Osteocyte (in vitro differentiated cells): ENCODE data around the gene KLK14. TPM values are rescaled to one million over a fixed set of nuclear protein-coding genes. Genes with fewer than 3 reads are reported as not detected.

Experiments
- DNase-seq: peaks from one replicate; pipeline ENCODE4 v3.0.0; 2021; ENCODE audit warnings: mixed read lengths; ENCODE audit not compliant: unreplicated experiment; ENCODE audit errors: extremely low spot score
- H3K27ac Mint-ChIP-seq: one replicate; pipeline ENCODE4 v1.8.0; 2021; ENCODE audit warnings: mild to moderate bottlenecking, mixed read lengths; ENCODE audit not compliant: unreplicated experiment
- H3K27me3 Mint-ChIP-seq: one replicate; pipeline ENCODE4 v1.8.0; 2021; ENCODE audit warnings: mixed read lengths; ENCODE audit not compliant: unreplicated experiment
- H3K36me3 Mint-ChIP-seq: one replicate; pipeline ENCODE4 v1.8.0; 2021; ENCODE audit warnings: mixed read lengths; ENCODE audit not compliant: unreplicated experiment
- H3K4me1 Mint-ChIP-seq: one replicate; pipeline ENCODE4 v1.8.0; 2021; ENCODE audit warnings: mixed read lengths; ENCODE audit not compliant: unreplicated experiment
- H3K4me3 Mint-ChIP-seq: one replicate; pipeline ENCODE4 v1.8.0; 2021; ENCODE audit warnings: mild to moderate bottlenecking, moderate library complexity, mixed read lengths; ENCODE audit not compliant: unreplicated experiment
- H3K9me3 Mint-ChIP-seq: one replicate; pipeline ENCODE4 v1.8.0; 2021; ENCODE audit warnings: mixed read lengths; ENCODE audit not compliant: unreplicated experiment
- CTCF ChIP-seq: fragments of 200-600 bp; sonication (generic); IDR thresholded peaks from 2 replicates; pipeline ENCODE4 v1.5.0; 2021; ENCODE audit warnings: antibody characterized with exemption, mild to moderate bottlenecking, moderate library complexity
- total RNA-seq: library from RNA; stranded (reverse); gene quantifications from 2 replicates; pipeline ENCODE4 v1.2.1, GENCODE V29; 2021

The KLK14 gene
- total RNA-seq, 1 donor from 2014 or later: not detected

DNA sequence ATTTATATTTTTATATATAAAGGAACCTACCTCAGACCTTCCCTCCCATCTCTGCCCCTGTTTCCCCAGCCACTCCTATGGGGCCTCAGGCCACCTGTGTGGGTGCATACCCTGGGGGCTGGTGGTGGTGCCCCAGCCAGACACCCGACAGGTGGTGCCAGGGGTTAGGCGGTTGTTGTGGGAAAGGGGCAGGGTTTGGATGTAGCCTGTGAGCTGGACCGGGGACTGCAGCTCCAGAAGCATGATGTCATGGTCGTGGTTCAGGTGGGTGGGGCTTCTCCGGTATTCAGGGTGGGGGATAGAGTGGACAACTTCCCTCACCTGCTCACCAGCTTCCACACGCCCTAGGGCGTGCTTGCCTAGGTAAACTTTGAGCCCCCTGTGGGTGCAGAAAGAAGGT is 23.0 kb downstream of the KLK14 start:
- H3K36me3 Mint-ChIP-seq: no peaks in the 10 kb centered on the region
- H3K4me3 Mint-ChIP-seq: no peak overlapping the region
- H3K27me3 Mint-ChIP-seq: no peaks in the 10 kb centered on the region

GRCh38 chr19:51055866-51056265 is 26.8 kb downstream of the KLK14 start:
- H3K27me3 Mint-ChIP-seq: no peaks in the 10 kb centered on the region

More for the DNA sequence above, 23.0 kb downstream of the KLK14 start:
- no peak for TF ChIP-seq CTCF
- DNase-seq: no peak
- H3K9me3 Mint-ChIP-seq: peaks cover 11% of the 10 kb centered on the region
- no peaks in the 10 kb centered on the region for H3K4me1 Mint-ChIP-seq
- no peak overlapping the region for H3K27ac Mint-ChIP-seq

DNA sequence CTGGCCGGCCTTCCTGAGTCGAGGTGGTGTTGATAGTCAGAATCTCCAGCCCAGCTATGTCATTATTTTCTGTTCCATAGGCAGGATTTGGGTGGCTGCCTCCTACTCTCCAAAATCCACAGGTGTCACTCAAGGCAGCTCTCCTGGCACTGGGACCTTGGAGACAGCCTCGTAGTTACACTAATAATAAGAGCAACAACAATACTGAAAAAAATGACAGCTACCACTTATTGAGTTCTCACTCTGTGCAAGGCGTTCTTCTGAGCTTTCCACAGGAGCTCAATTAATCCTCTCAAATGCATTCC is 35.7 kb downstream of the KLK14 start:
- H3K4me3 Mint-ChIP-seq: no peak overlapping the region
- H3K9me3 Mint-ChIP-seq: peaks cover 19% of the 10 kb centered on the region

More at GRCh38 chr19:51055866-51056265, 26.8 kb downstream of the KLK14 start:
- Mint-ChIP-seq H3K4me3 (no peak overlapping the region), H3K27ac (no peak overlapping the region), H3K9me3 (peaks cover 5% of the 10 kb centered on the region), H3K36me3 (no peaks in the 10 kb centered on the region), H3K4me1 (no peaks in the 10 kb centered on the region)
- TF ChIP-seq CTCF: no peak
- no peak for DNase-seq

GRCh38 chr19:51044327-51044726 is 38.4 kb downstream of the KLK14 start:
- Mint-ChIP-seq H3K27ac (no peak overlapping the region), H3K27me3 (no peaks in the 10 kb centered on the region), H3K4me1 (no peaks in the 10 kb centered on the region), H3K4me3 (no peak overlapping the region), H3K9me3 (peaks cover 11% of the 10 kb centered on the region), H3K36me3 (no peaks in the 10 kb centered on the region)
- TF ChIP-seq CTCF: no peak
- DNase-seq: no peak

More for the DNA sequence above, 35.7 kb downstream of the KLK14 start:
- TF ChIP-seq CTCF: no peak
- H3K27ac Mint-ChIP-seq: no peak overlapping the region
- H3K27me3 Mint-ChIP-seq: no peaks in the 10 kb centered on the region
- no peaks in the 10 kb centered on the region for H3K4me1 Mint-ChIP-seq
- no peak for DNase-seq
- H3K36me3 Mint-ChIP-seq: no peaks in the 10 kb centered on the region

DNA sequence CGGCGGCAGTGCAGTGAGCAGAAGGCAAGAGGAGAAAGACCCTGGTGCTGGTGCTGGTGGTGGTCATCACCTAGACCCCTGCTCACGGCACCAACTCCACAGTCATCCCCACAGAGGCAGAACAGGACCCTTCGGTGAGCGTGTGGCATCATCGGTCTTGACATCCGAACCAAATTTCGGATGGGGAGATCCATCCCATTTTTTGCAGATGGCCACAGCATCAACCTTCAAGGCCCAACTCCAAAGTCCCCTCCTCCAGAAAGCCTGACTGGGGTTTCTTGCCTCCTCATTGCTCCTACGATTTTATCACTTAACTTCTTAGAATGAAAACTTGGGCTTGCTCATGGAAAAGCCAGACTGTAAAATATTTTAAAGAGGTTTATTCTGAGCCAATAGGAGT is 39.2 kb downstream of the KLK14 start:
- peaks cover 11% of the 10 kb centered on the region for H3K9me3 Mint-ChIP-seq
- H3K4me3 Mint-ChIP-seq: no peak overlapping the region
- no peak for DNase-seq
- H3K27ac Mint-ChIP-seq: no peak overlapping the region
- H3K4me1 Mint-ChIP-seq: no peaks in the 10 kb centered on the region
- H3K36me3 Mint-ChIP-seq: no peaks in the 10 kb centered on the region
- no peaks in the 10 kb centered on the region for H3K27me3 Mint-ChIP-seq
- no peak for TF ChIP-seq CTCF
